ENCODE results near the gene BRPF1.
"Not testable (repeated sequence)": the region's sequence is repeated elsewhere in the genome, so short reads cannot be mapped to it uniquely, and the experiment has no call there.

- not testable (repeated sequence) for TF ChIP-seq CTCF (IDR thresholded peaks at IDR 0.05; ENCODE audit: insufficient read depth, low read depth, low read length); EZH2 (IDR thresholded peaks at IDR 0.05; ENCODE audit: insufficient read depth, low read length)
Measured at GRCh38 chr3:9771007-9771406, 39.5 kb downstream of the BRPF1 start.

All from astrocyte (in vitro differentiated cells and primary cell).